GM10847 (cell line): ENCODE measurements around the gene CIT.

ENCODE experiments used
- POLR2A ChIP-seq: IDR thresholded peaks from 2 replicates; pipeline ENCODE4 v1.6.1; 2011; ENCODE audit not compliant: insufficient read length; ENCODE audit errors: extremely low read depth

The CIT gene

GRCh38 chr12:119669744-119670472 is 207.2 kb downstream of the CIT start:
- TF ChIP-seq POLR2A, result no peak

GRCh38 chr12:119668324-119668841 is 208.7 kb downstream of the CIT start:
- TF ChIP-seq POLR2A, result no peak

- TF ChIP-seq POLR2A, result peak; percentile 86
Observed at GRCh38 chr12:119667577-119668323, 209.4 kb downstream of the CIT start, which contains the start of gene PRKAB1. Gene PRKAB1, plus strand, starts transcription at chr12:119668133. Its CDS starts 112 bp downstream, at chr12:119668245.

GRCh38 chr12:119666900-119667576 is 210.1 kb downstream of the CIT start:
- no peak for TF ChIP-seq POLR2A

- no peak for TF ChIP-seq POLR2A
Observed at GRCh38 chr12:119666226-119666795, 210.8 kb downstream of the CIT start.

GRCh38 chr12:119665164-119665929 is 211.8 kb downstream of the CIT start:
- no peak for TF ChIP-seq POLR2A

- no peak for TF ChIP-seq POLR2A
Observed at GRCh38 chr12:119664642-119665041, 212.5 kb downstream of the CIT start.

GRCh38 chr12:119661882-119662281 is 215.2 kb downstream of the CIT start:
- no peak for TF ChIP-seq POLR2A

- no peak for TF ChIP-seq POLR2A
Observed at GRCh38 chr12:119660076-119660475, 217.0 kb downstream of the CIT start.

- TF ChIP-seq POLR2A, result no peak
Observed at GRCh38 chr12:119659289-119659897, 217.7 kb downstream of the CIT start.

- no peak for TF ChIP-seq POLR2A
Observed at GRCh38 chr12:119652665-119653064, 224.5 kb downstream of the CIT start.

GRCh38 chr12:119649202-119649808 is 227.8 kb downstream of the CIT start:
- no peak for TF ChIP-seq POLR2A

- TF ChIP-seq POLR2A, result no peak
Observed at GRCh38 chr12:119645535-119646059, 231.5 kb downstream of the CIT start.
